Liver (tissue), 9 donors: ENCODE data around the gene DCAF15. TPM values are rescaled to one million over a fixed set of nuclear protein-coding genes. Genes with fewer than 3 reads are reported as not detected.

Experiments
- DNase-seq: peaks from one replicate; pipeline ENCODE4 v3.0.0-alpha.2; 2017; ENCODE audit warnings: low spot score
- H3K27ac ChIP-seq, 2 donors: one replicate each; pipeline ENCODE4 v1.7.0; 2013; ENCODE audit warnings: inconsistent platforms in 2 of 2, low read length in 2 of 2, control low read depth in 1 of 2, low read depth in 1 of 2, mild to moderate bottlenecking in 1 of 2
- H3K27me3 ChIP-seq, 4 donors: one replicate each; pipeline versions ENCODE4 v1.6.1 to v1.7.0; 2013; ENCODE audit warnings: low read length in 3 of 4, inconsistent platforms in 1 of 4, mild to moderate bottlenecking in 1 of 4, moderate library complexity in 1 of 4; ENCODE audit not compliant: control insufficient read depth in 4 of 4, insufficient read depth in 4 of 4
- H3K36me3 ChIP-seq, 4 donors: one replicate each; pipeline versions ENCODE4 v1.6.1 to v1.7.0; 2013; ENCODE audit warnings: low read length in 3 of 4, mild to moderate bottlenecking in 3 of 4, low read depth in 1 of 4, moderate library complexity in 1 of 4; ENCODE audit not compliant: control insufficient read depth in 4 of 4, insufficient read depth in 3 of 4
- H3K4me1 ChIP-seq, 4 donors: one replicate each; pipeline versions ENCODE4 v1.6.1 to v1.7.0; 2013; ENCODE audit warnings: low read length in 3 of 4, mild to moderate bottlenecking in 3 of 4, moderate library complexity in 1 of 4; ENCODE audit not compliant: control insufficient read depth in 4 of 4, insufficient read depth in 4 of 4
- H3K4me3 ChIP-seq, 3 donors: one replicate each; pipeline versions ENCODE4 v1.6.1 to v1.7.0; 2013; ENCODE audit warnings: low read length in 3 of 3, control low read depth in 1 of 3, low read depth in 1 of 3, mild to moderate bottlenecking in 1 of 3
- H3K9ac ChIP-seq, 2 donors: one replicate each; pipeline ENCODE4 v1.7.0; 2013; ENCODE audit warnings: low read length in 2 of 2, mild to moderate bottlenecking in 2 of 2, moderate library complexity in 2 of 2, control low read depth in 1 of 2, low read depth in 1 of 2
- H3K9me3 ChIP-seq, 4 donors: one replicate each; pipeline versions ENCODE4 v1.6.1 to v1.7.0; 2013; ENCODE audit warnings: low read length in 3 of 4; ENCODE audit not compliant: control insufficient read depth in 4 of 4
- ATF3 ChIP-seq: IDR thresholded peaks from 2 replicates; pipeline ENCODE4 v1.6.1; 2016; ENCODE audit warnings: antibody characterized with exemption
- CTCF ChIP-seq: fragments of 150-350 bp; IDR thresholded peaks from 2 replicates; pipeline ENCODE4 v1.5.1; 2017; ENCODE audit warnings: improper control_type of control experiment, low read depth, low read length; ENCODE audit not compliant: missing input control
- EGR1 ChIP-seq, 2 donors: IDR thresholded peaks; 2 replicates each; pipeline ENCODE4 v1.6.1; 2016 to 2018; ENCODE audit warnings: antibody characterized with exemption in 2 of 2, low read depth in 2 of 2
- FOXA1 ChIP-seq: IDR thresholded peaks from 2 replicates; pipeline ENCODE4 v1.6.1; 2016; ENCODE audit warnings: antibody characterized with exemption
- FOXA2 ChIP-seq: IDR thresholded peaks from 2 replicates; pipeline ENCODE4 v1.6.1; 2016; ENCODE audit warnings: antibody characterized with exemption
- GABPA ChIP-seq, 2 donors: IDR thresholded peaks in 1 of 2; conservative IDR thresholded peaks in 1 of 2; 2 replicates each; pipeline ENCODE4 v1.6.1; 2016; ENCODE audit warnings: antibody characterized with exemption in 2 of 2, mild to moderate bottlenecking in 1 of 2, moderate library complexity in 1 of 2
- HNF4A ChIP-seq, 2 donors: conservative IDR thresholded peaks; 2 replicates each; pipeline ENCODE4 v1.6.1; 2016; ENCODE audit warnings: antibody characterized with exemption in 2 of 2, mild to moderate bottlenecking in 2 of 2
- HNF4G ChIP-seq: IDR thresholded peaks from 2 replicates; pipeline ENCODE4 v1.6.1; 2016; ENCODE audit warnings: antibody characterized with exemption
- JUND ChIP-seq, 2 donors: IDR thresholded peaks; 2 replicates each; pipeline ENCODE4 v1.6.1; 2016; ENCODE audit warnings: antibody characterized with exemption in 2 of 2
- MAX ChIP-seq: IDR thresholded peaks from 2 replicates; pipeline ENCODE4 v1.6.1; 2016; ENCODE audit warnings: antibody characterized with exemption
- NR2F2 ChIP-seq: IDR thresholded peaks from 2 replicates; pipeline ENCODE4 v1.6.1; 2016; ENCODE audit warnings: antibody characterized with exemption
- RAD21 ChIP-seq, 2 donors: IDR thresholded peaks; 2 replicates each; pipeline ENCODE4 v1.6.1; 2016; ENCODE audit warnings: antibody characterized with exemption in 2 of 2, mild to moderate bottlenecking in 2 of 2
- REST ChIP-seq: IDR thresholded peaks from 2 replicates; pipeline ENCODE4 v1.6.1; 2016; ENCODE audit warnings: antibody characterized with exemption, mild to moderate bottlenecking
- RXRA ChIP-seq, 2 donors: IDR thresholded peaks; 2 replicates each; pipeline ENCODE4 v1.6.1; 2017 to 2018; ENCODE audit warnings: antibody characterized with exemption in 2 of 2, mild to moderate bottlenecking in 1 of 2
- SP1 ChIP-seq: IDR thresholded peaks from 2 replicates; pipeline ENCODE4 v1.6.1; 2018; ENCODE audit warnings: antibody characterized with exemption, mild to moderate bottlenecking
- TAF1 ChIP-seq: conservative IDR thresholded peaks from 2 replicates; pipeline ENCODE4 v1.6.1; 2016; ENCODE audit warnings: antibody characterized with exemption, mild to moderate bottlenecking
- YY1 ChIP-seq: IDR thresholded peaks from 2 replicates; pipeline ENCODE4 v1.6.1; 2016; ENCODE audit warnings: antibody characterized with exemption, mild to moderate bottlenecking
- ZBTB33 ChIP-seq: IDR thresholded peaks from 2 replicates; pipeline ENCODE4 v1.6.1; 2016; ENCODE audit warnings: antibody characterized with exemption
- WGBS: extraction: QIAGEN DNeasy Blood & Tissue Kit; methylation state at CpG from one replicate; pipeline ENCODE4 v1.1.7; 2013; 5-methylcytosine and 5-hydroxymethylcytosine counted together
- polyA plus RNA-seq, 2 donors: library from polyadenylated mRNA; stranded (reverse) in 1 of 2; unstranded in 1 of 2; fragments of 200-250 nt in 1 of 2; fragments of >200 nt in 1 of 2; fragmentation: Nextera tagmentation in 1 of 2; extraction: Ambion mirVana in 1 of 2; gene quantifications; one replicate each; pipeline versions ENCODE4 v1.2.1 to v1.2.3, GENCODE V29; 2013 to 2015
- total RNA-seq, 2 donors: library from RNA; depleted of rRNA; stranded (reverse); fragments of >200 nt; gene quantifications; one replicate each; pipeline ENCODE4 v1.2.3, GENCODE V29; 2014
- donor health status: healthy.
- donor health status: healthy.
- donor health status: healthy.
- donor health status: healthy.
- donor health status: healthy.

DCAF15 gene
- total and polyA plus RNA-seq, 4 donors: 2.6 to 10.4 (median 5.5) TPM

GRCh38 chr19:13987101-13987890 lies 35.0 kb downstream of the DCAF15 start:
- H3K4me3 ChIP-seq: no peak overlapping the region
- peaks cover 0 to 23% (median 1%) of the 10 kb centered on the region in 4 donors for H3K36me3 ChIP-seq
- H3K4me1 ChIP-seq: peaks cover 0 to 10% (median 3%) of the 10 kb centered on the region in 4 donors

More at GRCh38 chr19:13987101-13987890, 35.0 kb downstream of the DCAF15 start:
- DNase-seq: no peak
- peak overlapping the region in 1 of 2 donors; percentile 42 for H3K9ac ChIP-seq
- no peak for TF ChIP-seq HNF4A (conservative IDR thresholded peaks at IDR 0.05)
- TF ChIP-seq JUND (IDR thresholded peaks at IDR 0.05): no peak
- TF ChIP-seq ATF3: no peak
- TF ChIP-seq FOXA1: no peak
- no peak for TF ChIP-seq RAD21 (IDR thresholded peaks at IDR 0.05)
- no peak for TF ChIP-seq REST
- no peak for TF ChIP-seq EGR1 (IDR thresholded peaks at IDR 0.05; ENCODE audit: low read depth in 2 of 2)
- TF ChIP-seq SP1: no peak
- TF ChIP-seq RXRA (IDR thresholded peaks at IDR 0.05): no peak
- TF ChIP-seq ZBTB33: no peak
- no peak for TF ChIP-seq YY1
- no peak for TF ChIP-seq MAX
- no peak for TF ChIP-seq TAF1
- TF ChIP-seq FOXA2: no peak
- no peak for TF ChIP-seq GABPA (IDR thresholded peaks at IDR 0.05 in 1 of 2, conservative IDR thresholded peaks at IDR 0.05 in 1 of 2)
- no peak for TF ChIP-seq NR2F2
- no peak for TF ChIP-seq HNF4G
- TF ChIP-seq CTCF: no peak
- no peaks in the 10 kb centered on the region for H3K9me3 ChIP-seq
- H3K27ac ChIP-seq: peak overlapping the region; percentile 62 to 64
- H3K27me3 ChIP-seq: no peaks in the 10 kb centered on the region
- 71% methylated on average over 17 of the region's 17 CpGs for WGBS
